HG03342 (cell line): Measurements from ENCODE around the gene M1AP.

Source experiments
- ATAC-seq: cut with Tn5 transposase; IDR thresholded peaks from one replicate; pipeline ENCODE4 v1.9.1; 2021; ENCODE audit warnings: mild to moderate bottlenecking, moderate library complexity; ENCODE audit not compliant: unreplicated experiment

M1AP gene

GRCh38 chr2:74648009-74648443 is at the start of gene M1AP:
TSS of gene M1AP (minus strand) at chr2:74648330. CDS start at chr2:74640275, 8,055 bp downstream.
- no peak for ATAC-seq

- ATAC-seq = no peak
Observed at GRCh38 chr2:74696829-74697228, 48.7 kb upstream of the M1AP start.

GRCh38 chr2:74695663-74696062 is 47.5 kb upstream of the M1AP start:
- no peak for ATAC-seq

GRCh38 chr2:74694281-74694680 is 46.2 kb upstream of the M1AP start:
- ATAC-seq = no peak

GRCh38 chr2:74693668-74694067 is 45.5 kb upstream of the M1AP start:
- ATAC-seq = no peak

GRCh38 chr2:74693213-74693612 is 45.1 kb upstream of the M1AP start:
- ATAC-seq = no peak

GRCh38 chr2:74691929-74692328 is 43.8 kb upstream of the M1AP start:
- ATAC-seq = no peak

- ATAC-seq = peak; percentile 72
Observed at GRCh38 chr2:74690571-74690970, 42.4 kb upstream of the M1AP start.

- ATAC-seq = no peak
Observed at GRCh38 chr2:74689671-74690070, 41.5 kb upstream of the M1AP start.

- no peak for ATAC-seq
Observed at GRCh38 chr2:74688881-74689280, 40.8 kb upstream of the M1AP start.

GRCh38 chr2:74685408-74685807 is 37.3 kb upstream of the M1AP start:
- no peak for ATAC-seq

- no peak for ATAC-seq
Observed at GRCh38 chr2:74682501-74682900, 34.4 kb upstream of the M1AP start.

GRCh38 chr2:74679615-74680014 is 31.5 kb upstream of the M1AP start:
- no peak for ATAC-seq

- ATAC-seq = no peak
Observed at GRCh38 chr2:74676331-74676730, 28.2 kb upstream of the M1AP start.

GRCh38 chr2:74675090-74675489 is 27.0 kb upstream of the M1AP start:
- no peak for ATAC-seq

GRCh38 chr2:74673826-74674528 is 25.8 kb upstream of the M1AP start:
- ATAC-seq = no peak

- no peak for ATAC-seq
Observed at GRCh38 chr2:74671479-74671878, 23.3 kb upstream of the M1AP start.

- no peak for ATAC-seq
Observed at GRCh38 chr2:74670263-74670662, 22.1 kb upstream of the M1AP start.

- no peak for ATAC-seq
Observed at GRCh38 chr2:74668087-74668486, 20.0 kb upstream of the M1AP start.

- no peak for ATAC-seq
Observed at GRCh38 chr2:74659462-74659861, 11.3 kb upstream of the M1AP start.

- ATAC-seq = no peak
Observed at GRCh38 chr2:74658516-74658915, 10.4 kb upstream of the M1AP start.

GRCh38 chr2:74655579-74655978 is 7.4 kb upstream of the M1AP start:
- ATAC-seq = no peak
